Measurements from ENCODE around the gene ALPP.
"Not testable (repeated sequence)": the region's sequence is repeated elsewhere in the genome, so short reads cannot be mapped to it uniquely, and the experiment has no call there.

ALPP gene

GRCh38 chr2:232363784-232364615 is 14.6 kb upstream of the ALPP start:
- no peak for DNase-seq (ENCODE audit: low spot score)

GRCh38 chr2:232364806-232365594 is 13.6 kb upstream of the ALPP start:
- DNase-seq (ENCODE audit: low spot score): not testable (repeated sequence)

- DNase-seq (ENCODE audit: low spot score): no peak
Observed at GRCh38 chr2:232365621-232366321, 12.8 kb upstream of the ALPP start.

- DNase-seq (ENCODE audit: low spot score): not testable (repeated sequence)
Observed at GRCh38 chr2:232366461-232366860, 12.1 kb upstream of the ALPP start.

GRCh38 chr2:232367016-232367415 is 11.5 kb upstream of the ALPP start:
- no peak for DNase-seq (ENCODE audit: low spot score)

- no peak for DNase-seq (ENCODE audit: low spot score)
Observed at GRCh38 chr2:232367591-232368233, 10.8 kb upstream of the ALPP start.

- DNase-seq (ENCODE audit: low spot score): no peak
Observed at GRCh38 chr2:232368311-232368731, 10.2 kb upstream of the ALPP start.

- no peak for DNase-seq (ENCODE audit: low spot score)
Observed at GRCh38 chr2:232369126-232369951, 9.2 kb upstream of the ALPP start.

GRCh38 chr2:232370007-232370406 is 8.5 kb upstream of the ALPP start:
- DNase-seq (ENCODE audit: low spot score): not testable (repeated sequence)

GRCh38 chr2:232372231-232373208 is 6.0 kb upstream of the ALPP start:
- no peak for DNase-seq (ENCODE audit: low spot score)

GRCh38 chr2:232374356-232374755 is 4.2 kb upstream of the ALPP start:
- no peak for DNase-seq (ENCODE audit: low spot score)

GRCh38 chr2:232375164-232375563 is 3.4 kb upstream of the ALPP start:
- DNase-seq (ENCODE audit: low spot score): no peak

- DNase-seq (ENCODE audit: low spot score): no peak
Observed at GRCh38 chr2:232376260-232376659, 2.3 kb upstream of the ALPP start.

GRCh38 chr2:232376713-232377112 is 1.8 kb upstream of the ALPP start:
- DNase-seq (ENCODE audit: low spot score): no peak

GRCh38 chr2:232377319-232377718 is 1.2 kb upstream of the ALPP start:
- no peak for DNase-seq (ENCODE audit: low spot score)

- DNase-seq (ENCODE audit: low spot score): no peak
Observed at GRCh38 chr2:232377841-232378734, 463 bp upstream of the ALPP start.

- not testable (repeated sequence) for DNase-seq (ENCODE audit: low spot score)
Observed at GRCh38 chr2:232379610-232380590, 1.3 kb downstream of the ALPP start.

Measured in hematopoietic multipotent progenitor cell treated with erythropoietin and hydrocortisone succinate and interleukin-3 and kit ligand, for 15 days (in vitro differentiated cells).